Measurements from ENCODE around the gene GFM2. TPM values are rescaled to one million over a fixed set of nuclear protein-coding genes. Genes with fewer than 3 reads are reported as not detected.

GFM2 gene
- total RNA-seq, 1 donor from 2014 or later: 38.9 TPM

GRCh38 chr5:74772359-74772758 lies 5.4 kb upstream of the GFM2 start:
- TF ChIP-seq CTCF (IDR thresholded peaks at IDR 0.05; ENCODE audit: insufficient read depth, low read depth, low read length): no peak
- TF ChIP-seq EZH2 (IDR thresholded peaks at IDR 0.05; ENCODE audit: insufficient read depth, low read length): no peak
- no peak overlapping the region for H3K4me3 Mint-ChIP-seq (ENCODE audit: unreplicated experiment)
- Histone ChIP-seq H4K20me1 (ENCODE audit: insufficient read depth, low read length) (peaks cover 9% of the 10 kb centered on the region), H3K4me1 (ENCODE audit: insufficient read depth, low read length) (peaks cover 6% of the 10 kb centered on the region), H3K36me3 (ENCODE audit: insufficient read depth, low read length) (peaks cover 42% of the 10 kb centered on the region), H3K79me2 (ENCODE audit: insufficient read depth, low read length) (peaks cover 17% of the 10 kb centered on the region), H3K4me3 (ENCODE audit: insufficient read depth, low read depth, low read length) (no peak overlapping the region), H3K9ac (ENCODE audit: low read length) (no peak overlapping the region), H3K27ac (ENCODE audit: low read depth, low read length) (no peak overlapping the region), H2AFZ (ENCODE audit: low read depth, low read length) (no peak overlapping the region), H3K9me3 (ENCODE audit: insufficient read depth, low read depth, low read length) (no peaks in the 10 kb centered on the region), H3K27me3 (ENCODE audit: insufficient read depth, low read length) (no peaks in the 10 kb centered on the region), H3K4me2 (ENCODE audit: low read length) (no peak overlapping the region)
- peaks cover 8% of the 10 kb centered on the region for H3K36me3 Mint-ChIP-seq (ENCODE audit: low read depth, unreplicated experiment)
- H3K9me3 Mint-ChIP-seq (ENCODE audit: unreplicated experiment): no peaks in the 10 kb centered on the region
- FAIRE-seq (no peak), DNase-seq (ENCODE audit: low read depth) (no peak)
- no peaks in the 10 kb centered on the region for H3K27me3 Mint-ChIP-seq (ENCODE audit: low read depth, unreplicated experiment)
- no peak overlapping the region for H3K27ac Mint-ChIP-seq (ENCODE audit: unreplicated experiment)
- H3K4me1 Mint-ChIP-seq (ENCODE audit: low read depth, unreplicated experiment): no peaks in the 10 kb centered on the region

GRCh38 chr5:74767579-74767913 lies 629 bp upstream of the GFM2 start:
- TF ChIP-seq EZH2 (IDR thresholded peaks at IDR 0.05; ENCODE audit: insufficient read depth, low read length) (no peak), CTCF (IDR thresholded peaks at IDR 0.05; ENCODE audit: insufficient read depth, low read depth, low read length) (no peak)
- no peak for FAIRE-seq
- DNase-seq (ENCODE audit: low read depth): peak; percentile 50

DNA sequence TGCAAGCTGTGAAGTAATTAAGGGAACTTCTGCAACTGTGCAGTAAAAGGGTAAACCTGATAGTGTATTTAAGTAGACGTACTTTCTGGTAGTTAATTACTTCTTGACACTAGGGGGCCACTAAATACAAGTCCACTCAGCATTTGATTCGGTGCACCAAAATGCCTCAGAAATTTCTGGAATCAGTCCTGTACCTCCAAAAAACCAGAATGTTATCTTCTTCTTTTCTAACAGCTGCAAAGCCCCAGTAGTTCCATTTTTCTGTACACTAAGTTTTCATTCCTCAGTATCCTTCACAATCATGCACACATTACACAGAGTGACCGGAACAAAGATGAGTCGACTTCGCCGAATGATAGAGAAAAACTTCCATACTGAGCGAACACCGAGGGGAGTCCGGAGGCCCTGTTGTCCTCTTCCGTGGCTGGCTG lies 484 bp downstream of the GFM2 start:
- Histone ChIP-seq H3K4me3 (ENCODE audit: insufficient read depth, low read depth, low read length) (peak overlapping the region; percentile 98), H3K79me2 (ENCODE audit: insufficient read depth, low read length) (peaks cover 58% of the 10 kb centered on the region), H3K4me1 (ENCODE audit: insufficient read depth, low read length) (peaks cover 10% of the 10 kb centered on the region), H3K9me3 (ENCODE audit: insufficient read depth, low read depth, low read length) (no peaks in the 10 kb centered on the region), H4K20me1 (ENCODE audit: insufficient read depth, low read length) (peaks cover 9% of the 10 kb centered on the region), H3K4me2 (ENCODE audit: low read length) (peak overlapping the region; percentile 94), H3K36me3 (ENCODE audit: insufficient read depth, low read length) (peaks cover 10% of the 10 kb centered on the region), H2AFZ (ENCODE audit: low read depth, low read length) (peak overlapping the region; percentile 92), H3K27me3 (ENCODE audit: insufficient read depth, low read length) (no peaks in the 10 kb centered on the region), H3K27ac (ENCODE audit: low read depth, low read length) (peak overlapping the region; percentile 67), H3K9ac (ENCODE audit: low read length) (peak overlapping the region; percentile 90)
- H3K4me3 Mint-ChIP-seq (ENCODE audit: unreplicated experiment): peak overlapping the region; percentile 99
- peak overlapping the region; percentile 86 for H3K27ac Mint-ChIP-seq (ENCODE audit: unreplicated experiment)
- no peaks in the 10 kb centered on the region for H3K9me3 Mint-ChIP-seq (ENCODE audit: unreplicated experiment)
- H3K27me3 Mint-ChIP-seq (ENCODE audit: low read depth, unreplicated experiment): no peaks in the 10 kb centered on the region
- H3K4me1 Mint-ChIP-seq (ENCODE audit: low read depth, unreplicated experiment): peaks cover 27% of the 10 kb centered on the region
- DNase-seq (ENCODE audit: low read depth): peak; percentile 62
- FAIRE-seq: no peak
- TF ChIP-seq EZH2 (IDR thresholded peaks at IDR 0.05; ENCODE audit: insufficient read depth, low read length) (no peak), CTCF (IDR thresholded peaks at IDR 0.05; ENCODE audit: insufficient read depth, low read depth, low read length) (peak; percentile 36)
- H3K36me3 Mint-ChIP-seq (ENCODE audit: low read depth, unreplicated experiment): peaks cover 3% of the 10 kb centered on the region

More at GRCh38 chr5:74767579-74767913, 629 bp upstream of the GFM2 start:
- Histone ChIP-seq H3K4me2 (ENCODE audit: low read length) (peak overlapping the region; percentile 94), H3K9me3 (ENCODE audit: insufficient read depth, low read depth, low read length) (no peaks in the 10 kb centered on the region), H2AFZ (ENCODE audit: low read depth, low read length) (peak overlapping the region; percentile 92), H3K4me1 (ENCODE audit: insufficient read depth, low read length) (peaks cover 10% of the 10 kb centered on the region), H3K4me3 (ENCODE audit: insufficient read depth, low read depth, low read length) (peak overlapping the region; percentile 98), H3K27me3 (ENCODE audit: insufficient read depth, low read length) (no peaks in the 10 kb centered on the region), H3K36me3 (ENCODE audit: insufficient read depth, low read length) (peaks cover 14% of the 10 kb centered on the region), H3K9ac (ENCODE audit: low read length) (peak overlapping the region; percentile 90), H3K79me2 (ENCODE audit: insufficient read depth, low read length) (peaks cover 53% of the 10 kb centered on the region), H3K27ac (ENCODE audit: low read depth, low read length) (peak overlapping the region; percentile 67), H4K20me1 (ENCODE audit: insufficient read depth, low read length) (peaks cover 9% of the 10 kb centered on the region)
- Mint-ChIP-seq H3K27me3 (ENCODE audit: low read depth, unreplicated experiment) (no peaks in the 10 kb centered on the region), H3K4me3 (ENCODE audit: unreplicated experiment) (peak overlapping the region; percentile 99), H3K27ac (ENCODE audit: unreplicated experiment) (peak overlapping the region; percentile 86), H3K9me3 (ENCODE audit: unreplicated experiment) (no peaks in the 10 kb centered on the region), H3K4me1 (ENCODE audit: low read depth, unreplicated experiment) (peaks cover 17% of the 10 kb centered on the region), H3K36me3 (ENCODE audit: low read depth, unreplicated experiment) (peaks cover 3% of the 10 kb centered on the region)

Data from astrocyte (in vitro differentiated cells and primary cell).